GM18873 (cell line): ENCODE measurements around the gene DENND1B.
"Not testable (repeated sequence)": the region's sequence is repeated elsewhere in the genome, so short reads cannot be mapped to it uniquely, and the experiment has no call there.

Experiments used
- ATAC-seq: cut with Tn5 transposase; IDR thresholded peaks from one replicate; pipeline ENCODE4 v1.9.1; 2021; ENCODE audit warnings: mild to moderate bottlenecking, moderate library complexity, moderate number of reproducible peaks; ENCODE audit not compliant: unreplicated experiment, low FRiP score

DENND1B gene

GRCh38 chr1:197787056-197787455 is 11.8 kb upstream of the DENND1B start:
- ATAC-seq = no peak

- no peak for ATAC-seq
Measured at GRCh38 chr1:197786280-197786679, 11.0 kb upstream of the DENND1B start.

GRCh38 chr1:197783510-197783948 is 8.2 kb upstream of the DENND1B start:
- no peak for ATAC-seq

GRCh38 chr1:197782722-197783360 is 7.6 kb upstream of the DENND1B start:
- no peak for ATAC-seq

- no peak for ATAC-seq
Measured at GRCh38 chr1:197781968-197782721, 6.9 kb upstream of the DENND1B start.

GRCh38 chr1:197779921-197780320 is 4.6 kb upstream of the DENND1B start:
- ATAC-seq = no peak

GRCh38 chr1:197778366-197778945 is 3.2 kb upstream of the DENND1B start:
- no peak for ATAC-seq

- ATAC-seq = peak; percentile 27
Measured at GRCh38 chr1:197776351-197777105, 1.2 kb upstream of the DENND1B start.

- ATAC-seq = peak; percentile 28
Measured at GRCh38 chr1:197774466-197775281, 606 bp downstream of the DENND1B start.

GRCh38 chr1:197773856-197774255 is 1.4 kb downstream of the DENND1B start:
- no peak for ATAC-seq

- no peak for ATAC-seq
Measured at GRCh38 chr1:197771904-197772556, 3.2 kb downstream of the DENND1B start.

GRCh38 chr1:197771386-197771785 is 3.9 kb downstream of the DENND1B start:
- no peak for ATAC-seq

GRCh38 chr1:197770243-197770642 is 5.0 kb downstream of the DENND1B start:
- ATAC-seq = no peak

GRCh38 chr1:197769287-197769686 is 6.0 kb downstream of the DENND1B start:
- no peak for ATAC-seq

GRCh38 chr1:197768014-197768805 is 7.1 kb downstream of the DENND1B start:
- no peak for ATAC-seq

GRCh38 chr1:197763769-197764168 is 11.5 kb downstream of the DENND1B start:
- ATAC-seq = no peak

GRCh38 chr1:197763307-197763706 is 12.0 kb downstream of the DENND1B start:
- no peak for ATAC-seq

- ATAC-seq = no peak
Measured at GRCh38 chr1:197761654-197762053, 13.6 kb downstream of the DENND1B start.

GRCh38 chr1:197755553-197755952 is 19.7 kb downstream of the DENND1B start:
- ATAC-seq = not testable (repeated sequence)
